KMS-11 (cell line): ENCODE measurements around the gene CAPN14.

Experiments used
- H2AFZ ChIP-seq: fragments of 200-600 bp; sonication (generic); 2 replicates; pipeline ENCODE4 v1.6.1; 2016; ENCODE audit warnings: antibody characterized with exemption, mixed run types, low read depth
- H3K27ac ChIP-seq: fragments of 200-600 bp; sonication (generic); 2 replicates; pipeline ENCODE4 v1.6.1; 2016; ENCODE audit warnings: mild to moderate bottlenecking, mixed run types
- H3K27me3 ChIP-seq: fragments of 200-600 bp; sonication (generic); 2 replicates; pipeline ENCODE4 v1.6.1; 2017; ENCODE audit warnings: mild to moderate bottlenecking, low read depth, mixed run types, moderate library complexity; ENCODE audit not compliant: insufficient read depth
- H3K36me3 ChIP-seq: fragments of 200-600 bp; sonication (generic); 2 replicates; pipeline ENCODE4 v1.6.1; 2017; ENCODE audit warnings: mild to moderate bottlenecking, mixed run types; ENCODE audit not compliant: insufficient read depth
- H3K4me1 ChIP-seq: fragments of 200-600 bp; sonication (generic); 2 replicates; pipeline ENCODE4 v1.6.1; 2016; ENCODE audit warnings: mild to moderate bottlenecking, low read depth, mixed run types; ENCODE audit not compliant: poor library complexity, severe bottlenecking
- H3K4me2 ChIP-seq: fragments of 200-600 bp; sonication (generic); 2 replicates; pipeline ENCODE4 v1.7.0; 2016; ENCODE audit warnings: mild to moderate bottlenecking, mixed run types
- H3K4me3 ChIP-seq: fragments of 200-600 bp; sonication (generic); IDR thresholded peaks from 2 replicates; pipeline ENCODE4 v1.6.1; 2017; ENCODE audit warnings: low read depth, low read length, mixed read lengths; ENCODE audit not compliant: insufficient read depth
- H3K79me2 ChIP-seq: fragments of 200-600 bp; sonication (generic); 2 replicates; pipeline ENCODE4 v1.6.1; 2016; ENCODE audit warnings: low read depth, mixed run types; ENCODE audit not compliant: insufficient read depth
- H3K9ac ChIP-seq: fragments of 200-600 bp; sonication (generic); 2 replicates; pipeline ENCODE4 v1.6.1; 2016; ENCODE audit warnings: mild to moderate bottlenecking, mixed run types
- H4K20me1 ChIP-seq: fragments of 200-600 bp; sonication (generic); 2 replicates; pipeline ENCODE4 v1.6.1; 2016; ENCODE audit warnings: mild to moderate bottlenecking, mixed run types; ENCODE audit not compliant: insufficient read depth
- TF ChIP-seq, protein P1 (sequence below): fragments of 200-600 bp; sonication (generic); conservative IDR thresholded peaks from 2 replicates; pipeline ENCODE4 v1.6.1; 2017; ENCODE audit warnings: low read depth, mild to moderate bottlenecking, antibody characterized with exemption, low read length, moderate library complexity, mixed read lengths

The CAPN14 gene

DNA sequence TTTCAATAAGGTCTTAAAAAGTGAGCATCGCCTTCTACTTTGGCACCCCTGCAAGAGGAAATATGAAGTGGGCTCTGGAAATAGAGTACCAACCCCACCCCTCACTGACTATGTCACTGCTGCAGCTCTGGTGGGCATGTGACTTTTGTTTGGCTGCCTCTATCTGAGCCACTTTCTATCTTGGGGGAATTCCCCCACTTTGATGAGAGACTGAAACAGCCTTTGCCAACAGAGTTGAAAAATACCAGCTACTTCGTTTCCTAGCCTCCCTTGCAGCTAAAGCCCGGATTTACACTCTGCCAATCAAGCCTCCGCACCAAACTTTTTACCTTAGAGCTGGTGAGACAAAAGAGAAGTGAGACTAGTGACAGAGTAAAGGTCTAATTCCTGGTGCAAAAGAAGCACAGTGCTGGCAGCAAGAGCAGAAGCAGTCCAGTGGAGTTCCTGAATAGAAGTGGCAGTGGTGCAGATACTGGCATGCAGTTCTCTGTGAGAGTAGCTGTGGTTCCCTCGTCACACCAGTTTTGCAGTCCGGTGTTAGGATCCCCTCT, 67.1 kb downstream of the CAPN14 start:
- TF ChIP-seq, protein P1, sequence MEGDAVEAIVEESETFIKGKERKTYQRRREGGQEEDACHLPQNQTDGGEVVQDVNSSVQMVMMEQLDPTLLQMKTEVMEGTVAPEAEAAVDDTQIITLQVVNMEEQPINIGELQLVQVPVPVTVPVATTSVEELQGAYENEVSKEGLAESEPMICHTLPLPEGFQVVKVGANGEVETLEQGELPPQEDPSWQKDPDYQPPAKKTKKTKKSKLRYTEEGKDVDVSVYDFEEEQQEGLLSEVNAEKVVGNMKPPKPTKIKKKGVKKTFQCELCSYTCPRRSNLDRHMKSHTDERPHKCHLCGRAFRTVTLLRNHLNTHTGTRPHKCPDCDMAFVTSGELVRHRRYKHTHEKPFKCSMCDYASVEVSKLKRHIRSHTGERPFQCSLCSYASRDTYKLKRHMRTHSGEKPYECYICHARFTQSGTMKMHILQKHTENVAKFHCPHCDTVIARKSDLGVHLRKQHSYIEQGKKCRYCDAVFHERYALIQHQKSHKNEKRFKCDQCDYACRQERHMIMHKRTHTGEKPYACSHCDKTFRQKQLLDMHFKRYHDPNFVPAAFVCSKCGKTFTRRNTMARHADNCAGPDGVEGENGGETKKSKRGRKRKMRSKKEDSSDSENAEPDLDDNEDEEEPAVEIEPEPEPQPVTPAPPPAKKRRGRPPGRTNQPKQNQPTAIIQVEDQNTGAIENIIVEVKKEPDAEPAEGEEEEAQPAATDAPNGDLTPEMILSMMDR, result no peak
- Histone ChIP-seq H3K27me3 (no peaks in the 10 kb centered on the region), H3K27ac (no peak overlapping the region), H2AFZ (no peak overlapping the region), H4K20me1 (no peaks in the 10 kb centered on the region), H3K9ac (no peak overlapping the region), H3K79me2 (no peaks in the 10 kb centered on the region), H3K4me2 (no peak overlapping the region), H3K4me3 (no peak overlapping the region), H3K4me1 (no peaks in the 10 kb centered on the region), H3K36me3 (no peaks in the 10 kb centered on the region)

DNA sequence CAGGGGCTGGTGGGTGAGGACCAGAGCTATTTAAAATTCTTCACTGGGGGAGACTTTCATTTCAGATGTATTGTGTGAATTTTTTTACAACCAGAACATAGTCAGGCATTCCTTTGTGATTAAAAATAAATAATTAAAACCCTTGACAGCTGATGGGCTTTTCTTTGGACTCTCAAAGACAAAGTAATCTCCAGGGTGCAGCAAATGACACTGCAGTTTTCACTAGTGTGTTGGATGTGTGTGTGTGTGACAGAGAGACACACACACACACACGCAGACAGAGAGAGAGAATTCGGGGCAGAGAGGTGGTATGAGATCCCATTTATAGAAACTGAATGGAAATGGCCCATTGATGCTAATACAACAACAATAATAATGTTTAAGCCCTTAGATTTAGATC, 68.8 kb downstream of the CAPN14 start:
- H3K36me3 ChIP-seq, result no peaks in the 10 kb centered on the region
- no peak overlapping the region for H3K9ac ChIP-seq
- no peak overlapping the region for H3K4me3 ChIP-seq
- TF ChIP-seq, protein P1, result no peak
- no peak overlapping the region for H2AFZ ChIP-seq
- no peaks in the 10 kb centered on the region for H4K20me1 ChIP-seq
- no peak overlapping the region for H3K4me2 ChIP-seq
- H3K79me2 ChIP-seq, result no peaks in the 10 kb centered on the region
- H3K27ac ChIP-seq, result no peak overlapping the region
- H3K4me1 ChIP-seq, result no peaks in the 10 kb centered on the region
- H3K27me3 ChIP-seq, result no peaks in the 10 kb centered on the region

DNA sequence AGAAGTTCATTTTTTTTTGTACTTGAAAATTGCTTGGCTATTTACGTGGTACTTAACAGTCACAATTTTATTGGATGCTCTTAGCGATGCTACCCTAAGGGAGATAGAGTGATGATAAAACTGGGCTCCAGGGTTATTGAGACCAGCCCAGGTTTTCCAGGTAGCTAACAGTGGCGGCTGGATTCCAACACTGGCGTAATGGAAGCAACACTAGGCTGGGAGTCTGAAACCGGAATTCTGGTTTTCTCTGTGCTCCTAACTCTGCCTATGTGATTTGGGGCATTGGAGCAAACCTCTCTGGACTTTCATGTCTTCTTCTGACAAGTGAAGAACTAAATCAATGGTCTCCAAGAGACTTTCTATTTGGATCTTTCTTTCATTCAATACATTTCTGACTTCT, 69.7 kb downstream of the CAPN14 start:
- no peak overlapping the region for H3K4me2 ChIP-seq
- no peaks in the 10 kb centered on the region for H3K27me3 ChIP-seq
- no peaks in the 10 kb centered on the region for H3K36me3 ChIP-seq
- H3K79me2 ChIP-seq, result no peaks in the 10 kb centered on the region
- no peak overlapping the region for H3K4me3 ChIP-seq
- H2AFZ ChIP-seq, result no peak overlapping the region
- no peak overlapping the region for H3K9ac ChIP-seq
- H3K4me1 ChIP-seq, result no peaks in the 10 kb centered on the region
- H3K27ac ChIP-seq, result no peak overlapping the region
- H4K20me1 ChIP-seq, result no peaks in the 10 kb centered on the region
- TF ChIP-seq, protein P1, result no peak

DNA sequence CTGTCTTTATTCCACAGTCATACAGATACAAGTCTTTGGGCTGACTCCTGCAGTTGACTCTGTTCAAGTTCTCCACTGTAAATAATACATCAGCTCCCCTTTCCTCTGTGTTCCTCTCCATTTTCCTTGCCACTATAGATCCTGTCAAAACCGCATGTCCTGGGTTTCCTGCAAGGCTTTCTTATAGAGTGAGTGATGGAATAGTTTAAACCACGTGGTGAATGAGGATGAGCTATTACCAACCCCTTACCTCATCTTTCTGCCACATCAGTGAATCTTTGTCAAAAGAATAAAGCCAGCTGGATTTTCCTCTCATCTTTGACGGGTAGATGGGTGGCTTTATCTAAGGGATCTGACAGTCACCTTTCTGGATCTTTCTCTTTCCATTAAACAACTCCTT, 75.2 kb downstream of the CAPN14 start:
- Histone ChIP-seq H3K9ac (no peak overlapping the region), H3K27me3 (no peaks in the 10 kb centered on the region), H4K20me1 (no peaks in the 10 kb centered on the region), H3K27ac (no peak overlapping the region), H3K4me3 (no peak overlapping the region), H3K79me2 (peaks cover under 1% of the 10 kb centered on the region; the same call in 1 of the 2 replicates), H3K36me3 (no peaks in the 10 kb centered on the region), H3K4me2 (no peak overlapping the region), H2AFZ (no peak overlapping the region), H3K4me1 (peaks cover 5% of the 10 kb centered on the region)
- TF ChIP-seq, protein P1, result no peak
